Nephron (organoid): ENCODE data around the gene CLCNKA.
"Not testable (repeated sequence)": the region's sequence is repeated elsewhere in the genome, so short reads cannot be mapped to it uniquely, and the experiment has no call there.

Experiments used
- H3K27ac Mint-ChIP-seq, 3 experiments: 2 replicates each; pipeline ENCODE4 v1.8.0; 2020; ENCODE audit warnings: mixed read lengths in 3 of 3, mild to moderate bottlenecking in 2 of 3, moderate library complexity in 1 of 3
- H3K27me3 Mint-ChIP-seq: 2 replicates; pipeline ENCODE4 v1.8.0; 2021; ENCODE audit warnings: low read depth, mild to moderate bottlenecking, moderate library complexity, mixed read lengths
- H3K36me3 Mint-ChIP-seq: 2 replicates; pipeline ENCODE4 v1.8.0; 2020; ENCODE audit warnings: low read depth, mixed read lengths
- H3K4me1 Mint-ChIP-seq: 2 replicates; pipeline ENCODE4 v1.8.0; 2020; ENCODE audit warnings: mixed read lengths
- H3K4me3 Mint-ChIP-seq, 3 experiments: 2 replicates each; pipeline ENCODE4 v1.8.0; 2020; ENCODE audit warnings: mild to moderate bottlenecking in 3 of 3, mixed read lengths in 3 of 3, moderate library complexity in 2 of 3
- H3K9me3 Mint-ChIP-seq: 2 replicates; pipeline ENCODE4 v1.8.0; 2020; ENCODE audit warnings: mixed read lengths
- TF ChIP-seq, protein P1 (sequence below), 3 experiments: fragments of 200-600 bp; sonication (generic); IDR thresholded peaks; one replicate each; pipeline ENCODE4 v1.5.0; 2021; ENCODE audit warnings: antibody characterized with exemption in 3 of 3; ENCODE audit not compliant: unreplicated experiment in 3 of 3

The CLCNKA gene

DNA sequence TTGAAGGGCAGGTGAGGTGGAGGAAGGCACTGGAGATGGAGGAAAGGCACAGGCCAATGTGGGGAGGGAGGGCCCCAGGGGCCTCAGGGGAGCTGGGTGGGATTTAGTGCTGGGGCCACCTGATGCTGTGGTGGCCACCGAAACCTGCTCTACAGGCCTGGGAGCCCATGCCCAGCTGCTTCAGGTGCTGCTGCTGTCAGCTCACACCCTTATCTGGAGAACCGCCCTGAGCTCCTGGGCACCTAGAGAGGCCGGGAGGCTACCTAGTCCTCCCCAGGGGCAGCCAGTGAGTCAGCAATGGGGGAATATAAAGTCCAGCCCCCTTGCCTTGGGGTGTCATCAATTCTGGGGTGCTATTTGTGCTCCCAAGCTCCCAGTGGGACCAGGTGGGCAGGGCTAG is 39.4 kb downstream of the CLCNKA start:
- Mint-ChIP-seq H3K4me1 (peaks cover 4% of the 10 kb centered on the region), H3K36me3 (no peaks in the 10 kb centered on the region), H3K4me3 (no peak overlapping the region), H3K27me3 (peaks cover 31% of the 10 kb centered on the region), H3K27ac (no peak overlapping the region), H3K9me3 (no peaks in the 10 kb centered on the region)
- TF ChIP-seq, protein P1, sequence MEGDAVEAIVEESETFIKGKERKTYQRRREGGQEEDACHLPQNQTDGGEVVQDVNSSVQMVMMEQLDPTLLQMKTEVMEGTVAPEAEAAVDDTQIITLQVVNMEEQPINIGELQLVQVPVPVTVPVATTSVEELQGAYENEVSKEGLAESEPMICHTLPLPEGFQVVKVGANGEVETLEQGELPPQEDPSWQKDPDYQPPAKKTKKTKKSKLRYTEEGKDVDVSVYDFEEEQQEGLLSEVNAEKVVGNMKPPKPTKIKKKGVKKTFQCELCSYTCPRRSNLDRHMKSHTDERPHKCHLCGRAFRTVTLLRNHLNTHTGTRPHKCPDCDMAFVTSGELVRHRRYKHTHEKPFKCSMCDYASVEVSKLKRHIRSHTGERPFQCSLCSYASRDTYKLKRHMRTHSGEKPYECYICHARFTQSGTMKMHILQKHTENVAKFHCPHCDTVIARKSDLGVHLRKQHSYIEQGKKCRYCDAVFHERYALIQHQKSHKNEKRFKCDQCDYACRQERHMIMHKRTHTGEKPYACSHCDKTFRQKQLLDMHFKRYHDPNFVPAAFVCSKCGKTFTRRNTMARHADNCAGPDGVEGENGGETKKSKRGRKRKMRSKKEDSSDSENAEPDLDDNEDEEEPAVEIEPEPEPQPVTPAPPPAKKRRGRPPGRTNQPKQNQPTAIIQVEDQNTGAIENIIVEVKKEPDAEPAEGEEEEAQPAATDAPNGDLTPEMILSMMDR (IDR thresholded peaks at IDR 0.05; ENCODE audit: unreplicated experiment in 3 of 3), result no peak

DNA sequence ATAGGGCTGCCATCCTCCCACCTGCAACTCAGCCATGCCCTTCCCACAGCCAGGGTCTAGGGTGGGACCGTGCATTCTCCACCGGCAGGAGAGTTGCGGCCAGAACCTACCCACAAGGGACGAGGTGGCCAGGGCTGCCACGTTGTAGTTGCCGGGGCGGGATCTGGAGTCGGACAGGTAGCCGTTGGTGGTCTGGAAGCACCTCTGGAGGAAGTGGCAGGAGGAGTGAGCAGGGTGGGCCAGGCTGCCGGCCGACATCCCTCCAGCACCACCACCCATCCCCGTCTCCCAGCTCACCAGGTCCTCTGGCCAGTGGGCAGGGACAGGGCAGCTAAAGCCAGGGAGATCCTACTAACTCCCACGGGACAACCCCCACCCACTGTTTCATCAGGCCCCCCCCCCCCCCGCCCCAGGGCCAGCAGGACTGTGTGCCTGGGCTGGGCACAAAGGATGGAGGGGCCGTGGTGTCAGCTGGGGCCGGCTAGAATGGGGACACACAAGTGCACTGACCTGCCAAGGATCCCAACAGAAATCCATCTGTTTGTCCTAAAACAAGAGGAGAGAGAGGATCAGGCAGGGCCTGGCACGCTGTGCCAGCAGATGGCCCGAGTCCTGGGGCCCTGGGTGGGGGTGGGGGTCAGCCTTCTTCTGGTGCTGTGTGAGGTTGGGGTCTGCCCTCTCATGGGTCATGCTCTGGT is 40.3 kb downstream of the CLCNKA start:
- peaks cover 31% of the 10 kb centered on the region for H3K27me3 Mint-ChIP-seq
- not testable (repeated sequence) for H3K4me3 Mint-ChIP-seq, H3K9me3 Mint-ChIP-seq, H3K27ac Mint-ChIP-seq, H3K36me3 Mint-ChIP-seq, H3K4me1 Mint-ChIP-seq

DNA sequence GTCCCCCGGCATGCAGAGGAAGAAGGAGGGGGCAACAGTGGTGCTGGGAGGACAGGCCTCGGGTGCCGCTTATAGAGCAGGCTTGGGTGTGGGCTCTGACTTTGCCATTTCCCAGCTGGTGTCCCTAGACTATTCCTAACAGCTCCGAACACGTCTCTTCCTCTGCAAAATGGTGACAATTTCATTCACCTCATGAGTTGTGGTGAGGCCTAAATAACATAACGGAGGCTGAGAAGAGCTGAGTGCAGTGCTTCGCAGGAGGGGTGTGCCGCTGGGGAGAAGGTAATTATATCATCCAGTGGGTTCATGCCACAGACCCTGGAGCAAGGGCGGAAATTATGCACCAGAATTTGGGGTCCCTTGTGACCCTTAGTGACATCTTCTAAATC is 40.8 kb downstream of the CLCNKA start:
- not testable (repeated sequence) for H3K4me3 Mint-ChIP-seq, H3K36me3 Mint-ChIP-seq, H3K9me3 Mint-ChIP-seq, H3K4me1 Mint-ChIP-seq
- Mint-ChIP-seq H3K27ac (peak overlapping the region in 1 of 3 experiments; percentile 66), H3K27me3 (peaks cover 35% of the 10 kb centered on the region)

DNA sequence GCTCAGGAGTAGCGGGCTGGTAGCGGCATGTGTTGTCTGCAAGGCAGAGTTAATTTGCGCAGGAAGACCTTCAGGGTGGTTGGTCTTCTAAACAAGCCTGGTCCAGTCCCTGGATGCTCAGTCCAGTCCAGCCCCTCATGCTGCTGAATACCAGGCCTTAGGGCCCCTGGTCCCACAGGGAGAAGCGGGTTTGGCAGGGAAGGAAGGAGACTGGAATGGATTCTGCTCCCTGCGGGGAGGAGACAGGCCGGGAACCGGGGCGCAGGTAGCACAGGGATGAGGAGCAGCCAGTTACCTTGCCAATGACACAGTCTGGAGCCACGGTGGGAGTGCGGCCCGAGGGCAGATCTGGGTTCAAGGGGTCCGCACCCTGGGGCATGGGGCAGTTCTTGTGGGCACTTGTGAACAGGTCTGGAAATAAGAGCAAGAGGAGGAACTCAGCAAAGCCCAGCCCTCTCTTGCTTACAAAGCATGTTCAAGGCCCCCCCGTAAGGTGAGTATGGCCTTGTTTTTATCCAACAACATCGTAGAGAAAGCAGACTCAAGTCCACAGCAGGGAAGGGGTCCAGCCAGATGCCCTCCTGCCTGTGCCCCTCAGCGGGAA is 41.5 kb downstream of the CLCNKA start:
- peaks cover 38% of the 10 kb centered on the region for H3K27me3 Mint-ChIP-seq
- H3K4me3 Mint-ChIP-seq, result no peak overlapping the region
- H3K27ac Mint-ChIP-seq, result peak overlapping the region in 1 of 3 experiments; percentile 15
- TF ChIP-seq, protein P1 (IDR thresholded peaks at IDR 0.05; ENCODE audit: unreplicated experiment in 3 of 3), result no peak
- no peaks in the 10 kb centered on the region for H3K9me3 Mint-ChIP-seq
- H3K36me3 Mint-ChIP-seq, result no peaks in the 10 kb centered on the region
- H3K4me1 Mint-ChIP-seq, result peaks cover 4% of the 10 kb centered on the region

DNA sequence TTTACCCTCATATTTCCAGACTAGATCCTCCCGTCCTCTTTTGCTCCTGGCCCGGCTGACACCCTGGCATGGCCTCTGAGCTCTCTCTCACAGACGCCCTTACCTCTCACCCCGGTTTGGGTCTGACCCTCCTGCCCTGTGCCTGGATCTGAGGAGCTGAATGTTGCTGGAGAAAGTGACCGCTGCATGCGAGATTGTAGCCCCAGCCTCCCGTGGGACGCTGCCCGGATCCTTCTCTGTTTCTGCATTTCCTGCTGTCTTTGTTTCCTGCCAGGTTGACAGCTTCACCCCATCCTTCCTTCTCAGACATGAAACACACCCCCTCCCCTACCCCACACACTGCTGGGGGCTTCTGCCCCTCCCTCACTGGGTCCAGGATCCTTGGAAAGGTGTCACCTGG is 42.1 kb downstream of the CLCNKA start:
- Mint-ChIP-seq H3K9me3 (no peaks in the 10 kb centered on the region), H3K27ac (peak overlapping the region in 2 of 3 experiments; percentile 15 to 90), H3K27me3 (peaks cover 38% of the 10 kb centered on the region), H3K4me3 (no peak overlapping the region), H3K36me3 (no peaks in the 10 kb centered on the region), H3K4me1 (peaks cover 4% of the 10 kb centered on the region)
- TF ChIP-seq, protein P1 (IDR thresholded peaks at IDR 0.05; ENCODE audit: unreplicated experiment in 3 of 3), result no peak

DNA sequence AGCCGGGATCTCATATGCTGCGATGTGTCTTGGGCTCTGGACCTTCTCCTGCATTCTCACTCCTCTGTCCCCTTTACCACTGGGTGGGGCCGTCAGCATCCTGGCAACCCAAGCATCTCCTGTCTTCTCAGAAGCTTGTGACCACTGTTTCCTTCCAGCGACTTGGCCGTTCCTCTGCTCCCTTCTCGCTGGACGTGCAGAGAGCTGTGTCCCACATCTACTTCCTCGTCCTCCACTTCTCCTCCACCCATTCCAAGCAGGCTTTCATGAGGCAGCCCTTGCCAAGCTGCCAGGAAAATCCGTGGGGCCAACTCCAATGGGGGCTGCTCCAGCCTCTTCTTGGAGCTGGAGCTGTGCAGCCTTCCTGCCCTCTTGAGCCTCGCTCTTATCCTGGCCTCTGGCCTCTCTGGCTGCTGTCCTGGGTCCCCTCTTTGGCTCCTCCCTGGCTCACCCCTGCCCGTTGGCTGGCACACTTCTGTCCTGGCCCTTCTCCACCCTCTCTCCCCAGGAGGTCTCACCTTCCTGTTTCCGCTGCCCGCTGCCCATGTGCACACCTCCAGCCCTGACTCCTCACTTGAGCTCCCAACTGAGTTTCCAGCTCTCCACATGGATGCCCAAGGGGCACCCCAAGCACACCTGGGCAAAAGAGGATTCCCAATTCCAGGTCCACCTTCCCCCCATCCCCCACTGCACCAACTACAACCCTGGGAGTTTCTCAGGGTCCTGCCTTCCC is 42.9 kb downstream of the CLCNKA start:
- Mint-ChIP-seq H3K27ac (peak overlapping the region; percentile 52 to 90 (median 63)), H3K9me3 (no peaks in the 10 kb centered on the region), H3K4me1 (peaks cover 4% of the 10 kb centered on the region), H3K4me3 (no peak overlapping the region), H3K27me3 (peaks cover 38% of the 10 kb centered on the region), H3K36me3 (no peaks in the 10 kb centered on the region)
- TF ChIP-seq, protein P1 (IDR thresholded peaks at IDR 0.05; ENCODE audit: unreplicated experiment in 3 of 3), result no peak
